HAP-1 (cell line): Measurements from ENCODE around the gene NDUFB10.
"Not testable (repeated sequence)": the region's sequence is repeated elsewhere in the genome, so short reads cannot be mapped to it uniquely, and the experiment has no call there.

Source experiments
- DNase-seq, 2 experiments: peaks; one replicate each; pipeline ENCODE4 v3.0.0-alpha.2; 2016 to 2020; ENCODE audit warnings: low spot score in 2 of 2
- H3K27me3 ChIP-seq: fragments of 250-450 bp; sonication (Bioruptor Pico); 2 replicates; pipeline ENCODE4 v1.5.1; 2020; ENCODE audit warnings: low read depth, mild to moderate bottlenecking, moderate library complexity
- H3K36me3 ChIP-seq: fragments of 250-450 bp; sonication (Bioruptor Pico); replicated peaks from 2 replicates; pipeline ENCODE4 v1.5.1; 2020; ENCODE audit warnings: mild to moderate bottlenecking
- H3K4me1 ChIP-seq: fragments of 250-450 bp; sonication (Bioruptor Pico); 2 replicates; pipeline ENCODE4 v1.5.1; 2020; ENCODE audit warnings: mild to moderate bottlenecking
- H3K4me3 ChIP-seq: fragments of 250-450 bp; sonication (Bioruptor Pico); 2 replicates; pipeline ENCODE4 v1.5.1; 2020; ENCODE audit warnings: mild to moderate bottlenecking, moderate library complexity
- H3K9me3 ChIP-seq: fragments of 250-450 bp; sonication (Bioruptor Pico); 2 replicates; pipeline ENCODE4 v1.5.1; 2020; ENCODE audit warnings: mild to moderate bottlenecking, moderate library complexity
- in situ Hi-C: fragments of 300-500 bp; cut with MboI; formaldehyde crosslinking; loops from 3 replicates; pipeline ENCODE4 v1.14.3; 2020; ENCODE audit warnings: low sequenced_read_pairs, inconsistent platforms, mixed read lengths

Gene NDUFB10

GRCh38 chr16:1945559-1946391 is 13.6 kb upstream of the NDUFB10 start:
- H3K9me3 ChIP-seq: no peaks in the 10 kb centered on the region
- H3K4me1 ChIP-seq: peaks cover 8% of the 10 kb centered on the region
- in situ Hi-C loops: no loop called here
- H3K36me3 ChIP-seq: peaks cover under 1% of the 10 kb centered on the region; the same call in 1 of the 2 replicates
- no peak overlapping the region for H3K4me3 ChIP-seq
- DNase-seq: no peak
- no peaks in the 10 kb centered on the region for H3K27me3 ChIP-seq

DNA sequence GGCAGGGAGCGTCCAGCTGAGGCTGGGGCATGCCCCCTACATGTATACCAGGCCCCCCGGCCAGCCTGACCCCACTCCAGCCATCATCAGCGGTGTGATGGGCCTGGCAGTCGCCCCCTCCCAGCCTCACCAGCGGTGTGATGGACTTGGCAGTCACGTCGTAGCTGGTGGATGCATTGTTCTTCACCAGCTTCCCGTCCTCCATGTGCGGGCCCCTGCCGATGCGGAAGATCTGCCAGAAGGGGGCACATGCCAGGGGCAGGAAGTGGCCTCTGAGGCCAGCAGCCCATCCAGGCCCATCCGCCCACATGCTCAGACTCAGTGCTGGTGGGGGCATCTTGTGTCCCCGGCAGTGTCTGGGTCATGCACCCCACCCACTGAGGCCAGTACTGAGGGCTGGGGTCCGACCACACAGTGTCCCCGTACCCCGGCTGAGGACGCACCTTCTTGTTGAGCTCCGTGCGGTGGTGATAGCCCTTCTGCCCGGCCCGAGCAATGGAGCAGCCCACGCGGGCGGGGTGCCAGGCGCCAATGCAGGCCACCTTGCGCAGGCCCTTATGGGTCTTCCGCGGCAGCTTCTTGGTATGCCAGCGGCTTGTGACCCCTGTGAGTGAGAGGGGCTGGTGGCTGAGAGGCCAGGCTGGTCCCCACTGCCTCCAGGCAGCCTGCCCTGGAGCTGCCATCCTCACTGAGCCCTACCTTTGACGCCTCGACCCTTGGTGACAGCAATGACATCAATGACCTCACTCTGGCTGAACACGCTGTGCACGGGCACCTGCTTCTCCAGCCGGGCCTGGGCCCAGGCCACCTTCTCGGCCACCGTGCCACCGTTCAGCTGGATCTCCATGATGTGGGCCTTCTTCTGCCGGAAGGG is 12.6 kb upstream of the NDUFB10 start:
- Histone ChIP-seq H3K4me3 (no peak overlapping the region), H3K36me3 (no peaks in the 10 kb centered on the region), H3K27me3 (no peaks in the 10 kb centered on the region), H3K4me1 (peaks cover 8% of the 10 kb centered on the region), H3K9me3 (no peaks in the 10 kb centered on the region)
- no peak for DNase-seq
- in situ Hi-C loops: no loop called here

GRCh38 chr16:1947369-1947670 is 12.0 kb upstream of the NDUFB10 start:
- in situ Hi-C loops: no loop called here

GRCh38 chr16:1949507-1949906 is 9.8 kb upstream of the NDUFB10 start:
- no peak for DNase-seq
- no peaks in the 10 kb centered on the region for H3K36me3 ChIP-seq
- H3K27me3 ChIP-seq: no peaks in the 10 kb centered on the region
- in situ Hi-C loops: no loop called here
- H3K4me1 ChIP-seq: peaks cover 3% of the 10 kb centered on the region; the same call in 1 of the 2 replicates
- no peak overlapping the region for H3K4me3 ChIP-seq
- H3K9me3 ChIP-seq: no peaks in the 10 kb centered on the region

More at GRCh38 chr16:1947369-1947670, 12.0 kb upstream of the NDUFB10 start:
- Histone ChIP-seq H3K9me3 (no peaks in the 10 kb centered on the region), H3K27me3 (no peaks in the 10 kb centered on the region), H3K4me3 (no peak overlapping the region), H3K4me1 (peaks cover 8% of the 10 kb centered on the region), H3K36me3 (no peaks in the 10 kb centered on the region)
- DNase-seq: no peak

- DNase-seq: no peak
- in situ Hi-C loops: no loop called here
- Histone ChIP-seq H3K9me3 (no peaks in the 10 kb centered on the region), H3K27me3 (no peaks in the 10 kb centered on the region), H3K4me1 (peaks cover 3% of the 10 kb centered on the region; the same call in 1 of the 2 replicates), H3K4me3 (no peak overlapping the region), H3K36me3 (no peaks in the 10 kb centered on the region)
These were observed 9.3 kb upstream of the NDUFB10 start for GRCh38 chr16:1950047-1950446.

DNA sequence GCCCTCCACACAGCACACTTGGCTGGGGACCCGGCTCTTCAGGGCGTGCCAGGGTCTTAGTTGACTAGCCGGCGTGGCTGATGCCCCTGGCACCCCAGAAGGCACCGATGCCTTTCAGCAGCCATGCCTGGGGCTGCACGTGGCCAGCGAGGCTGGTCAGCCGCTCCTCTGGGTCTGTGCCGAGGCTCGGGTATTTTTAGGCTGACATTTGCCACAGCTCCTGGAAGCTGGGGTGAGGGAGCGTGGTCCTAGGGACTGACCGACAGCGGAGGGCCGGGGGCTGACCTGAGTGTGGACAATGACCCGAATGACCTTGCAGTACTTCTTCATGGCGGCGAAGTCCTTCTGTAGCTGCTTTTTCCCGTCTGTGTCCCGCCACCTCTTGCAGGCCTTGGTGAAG is 8.8 kb upstream of the NDUFB10 start:
- no peaks in the 10 kb centered on the region for H3K9me3 ChIP-seq
- no peak overlapping the region for H3K4me3 ChIP-seq
- peaks cover 3% of the 10 kb centered on the region; the same call in 1 of the 2 replicates for H3K4me1 ChIP-seq
- no peak for DNase-seq
- H3K36me3 ChIP-seq: no peaks in the 10 kb centered on the region
- in situ Hi-C loops: no loop called here
- no peaks in the 10 kb centered on the region for H3K27me3 ChIP-seq

GRCh38 chr16:1953734-1954133 is 5.6 kb upstream of the NDUFB10 start:
- peaks cover 3% of the 10 kb centered on the region; the same call in 1 of the 2 replicates for H3K4me1 ChIP-seq
- H3K36me3 ChIP-seq: no peaks in the 10 kb centered on the region
- no peaks in the 10 kb centered on the region for H3K9me3 ChIP-seq
- DNase-seq: no peak
- no peaks in the 10 kb centered on the region for H3K27me3 ChIP-seq
- H3K4me3 ChIP-seq: no peak overlapping the region
- in situ Hi-C loops: no loop called here

DNA sequence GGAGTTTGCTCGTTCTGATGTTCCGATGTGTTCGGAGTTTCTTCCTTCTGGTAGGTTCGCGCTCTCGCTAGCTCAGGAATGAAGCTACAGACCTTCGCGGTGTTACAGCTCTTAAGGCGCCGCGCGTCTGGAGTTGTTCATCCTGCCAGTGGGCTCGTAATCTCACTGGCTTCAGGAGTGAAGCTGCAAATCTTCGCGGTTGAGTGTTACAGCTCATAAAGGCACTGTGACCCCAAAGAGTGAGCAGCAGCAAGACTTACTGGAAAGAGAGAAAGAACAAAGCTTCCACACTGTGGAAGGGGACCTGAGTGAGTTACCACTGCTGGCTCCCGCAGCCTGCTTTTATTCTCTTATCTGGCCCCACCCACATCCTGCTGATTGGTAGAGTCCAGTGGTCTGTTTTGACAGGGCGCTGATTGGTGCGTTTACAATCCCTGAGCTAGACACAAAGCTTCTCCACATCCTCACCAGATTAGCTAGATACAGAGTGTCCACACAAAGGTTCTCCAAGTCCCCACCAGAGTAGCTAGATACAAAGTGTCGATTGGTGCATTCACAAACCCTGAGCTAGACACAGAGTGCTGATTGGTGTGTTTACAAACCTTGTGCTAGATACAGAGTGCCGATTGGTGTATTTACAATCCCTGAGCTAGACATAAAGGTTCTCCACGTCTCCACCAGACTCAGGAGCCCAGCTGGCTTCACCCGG is 1.8 kb upstream of the NDUFB10 start:
- DNase-seq, in situ Hi-C loops, H3K4me3 ChIP-seq, H3K9me3 ChIP-seq, H3K27me3 ChIP-seq: not testable (repeated sequence)
- Histone ChIP-seq H3K36me3 (peaks cover 20% of the 10 kb centered on the region), H3K4me1 (peaks cover 27% of the 10 kb centered on the region)

GRCh38 chr16:1958143-1958491 is 1.2 kb upstream of the NDUFB10 start:
- H3K4me3 ChIP-seq, in situ Hi-C loops, H3K9me3 ChIP-seq, DNase-seq, H3K27me3 ChIP-seq: not testable (repeated sequence)
- H3K4me1 ChIP-seq: peaks cover 29% of the 10 kb centered on the region
- H3K36me3 ChIP-seq: peaks cover 25% of the 10 kb centered on the region

DNA sequence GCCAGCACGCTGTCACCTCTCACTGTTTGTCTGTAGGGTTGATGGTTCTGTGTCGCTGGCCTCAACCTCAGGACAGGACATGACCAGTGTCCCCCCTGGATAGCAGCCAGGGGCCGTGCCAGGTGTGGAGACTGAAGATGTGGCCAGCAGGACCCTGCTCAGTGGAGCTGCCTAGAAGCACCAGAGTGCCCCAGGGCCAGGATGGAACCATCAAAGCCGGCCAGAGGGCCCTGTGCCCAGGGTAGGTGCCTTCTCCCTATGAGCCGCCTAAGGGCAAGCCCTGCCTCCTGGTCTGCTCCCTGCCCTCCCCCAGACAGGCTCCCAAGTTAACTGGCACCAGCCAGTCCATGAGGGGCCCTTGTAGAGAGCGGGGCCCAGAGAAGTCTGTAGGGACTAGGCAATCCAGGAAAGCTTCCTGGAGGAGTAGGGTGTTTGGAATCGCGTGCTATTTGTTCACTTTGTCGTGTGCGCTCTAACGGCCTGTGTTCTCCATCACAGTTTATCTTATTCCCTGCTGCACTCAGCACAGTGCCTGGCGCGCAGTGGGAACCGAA is 546 bp upstream of the NDUFB10 start:
- Histone ChIP-seq H3K4me1 (peaks cover 29% of the 10 kb centered on the region), H3K4me3 (peak overlapping the region; percentile 89), H3K36me3 (peaks cover 32% of the 10 kb centered on the region), H3K9me3 (no peaks in the 10 kb centered on the region), H3K27me3 (no peaks in the 10 kb centered on the region)
- in situ Hi-C loops: no loop called here
- no peak for DNase-seq

DNA sequence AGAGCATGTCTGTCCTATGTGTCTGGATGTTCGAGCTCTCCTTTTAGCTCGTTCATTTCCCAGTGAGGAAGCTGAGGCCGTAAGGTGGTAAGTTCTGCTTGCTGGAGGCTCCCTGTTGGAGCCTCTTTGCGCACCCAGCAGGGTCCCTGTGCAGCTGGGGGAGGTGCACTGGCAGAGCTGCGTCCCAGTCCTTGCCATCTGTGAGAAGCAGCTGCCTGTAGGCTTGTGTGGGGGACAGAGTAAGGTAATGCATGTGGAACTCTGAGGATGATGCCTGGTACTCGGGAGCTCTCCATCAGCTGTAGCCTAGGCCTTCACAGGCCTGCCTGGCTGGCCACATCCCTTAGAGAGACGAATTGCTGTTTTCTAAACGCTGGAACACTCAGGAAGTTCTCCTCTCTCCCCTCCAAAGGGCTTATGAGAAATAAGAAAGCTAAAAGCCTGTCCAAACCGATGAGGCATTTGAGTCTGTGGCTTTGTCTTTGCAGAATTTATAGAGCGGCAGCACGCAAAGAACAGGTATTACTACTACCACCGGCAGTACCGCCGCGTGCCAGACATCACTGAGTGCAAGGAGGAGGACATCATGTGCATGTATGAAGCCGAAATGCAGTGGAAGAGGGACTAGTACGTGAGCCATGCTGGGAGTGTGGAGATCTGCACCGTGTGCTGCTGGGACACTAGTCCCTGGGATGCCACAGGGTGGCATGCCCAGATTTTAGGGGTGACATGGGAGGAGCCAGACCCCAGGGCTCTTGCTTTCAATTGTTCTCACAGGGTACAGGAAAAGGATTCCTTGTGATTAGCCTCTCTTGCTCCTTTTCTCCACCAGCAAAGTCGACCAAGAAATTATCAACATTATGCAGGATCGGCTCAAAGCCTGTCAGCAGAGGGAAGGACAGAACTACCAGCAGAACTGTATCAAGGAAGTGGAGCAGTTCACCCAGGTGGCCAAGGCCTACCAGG is 1.6 kb downstream of the NDUFB10 start:
- in situ Hi-C loops: no loop called here
- H3K4me1 ChIP-seq: peaks cover 32% of the 10 kb centered on the region
- peak; percentile 68 to 77 for DNase-seq

GRCh38 chr16:1961651-1962067 is 2.3 kb downstream of the NDUFB10 start:
- H3K9me3 ChIP-seq: no peaks in the 10 kb centered on the region
- peaks cover 35% of the 10 kb centered on the region for H3K4me1 ChIP-seq
- no peaks in the 10 kb centered on the region for H3K27me3 ChIP-seq
- H3K36me3 ChIP-seq: peaks cover 52% of the 10 kb centered on the region
- H3K4me3 ChIP-seq: peak overlapping the region; percentile 100
- in situ Hi-C loops: no loop called here
- DNase-seq: peak; percentile 60 to 73

More for the DNA sequence above, 1.6 kb downstream of the NDUFB10 start:
- Histone ChIP-seq H3K9me3 (no peaks in the 10 kb centered on the region), H3K27me3 (no peaks in the 10 kb centered on the region), H3K4me3 (peak overlapping the region; percentile 89), H3K36me3 (peaks cover 48% of the 10 kb centered on the region)
